CD14-positive monocyte (primary cell): ENCODE data around the gene DCDC2. TPM values are rescaled to one million over a fixed set of nuclear protein-coding genes. Genes with fewer than 3 reads are reported as not detected.

Experiments used
- DNase-seq, 3 donors: peaks; one replicate each; pipeline ENCODE4 v3.0.0-alpha.2; 2011 to 2022
- H2AFZ ChIP-seq: 2 replicates; pipeline ENCODE4 v1.6.0; 2012; ENCODE audit warnings: mild to moderate bottlenecking, low read depth, low read length, inconsistent platforms; ENCODE audit not compliant: insufficient read depth, poor library complexity, severe bottlenecking
- H3K27ac ChIP-seq, 2 donors: 1 replicate in 1 of 2; 2 replicates in 1 of 2; pipeline ENCODE4 v1.5.1; 2012 to 2013; ENCODE audit warnings: low read length in 2 of 2, control low read depth in 1 of 2, inconsistent platforms in 1 of 2, low read depth in 1 of 2, mild to moderate bottlenecking in 1 of 2
- H3K27me3 ChIP-seq, 2 donors: one replicate each; pipeline versions ENCODE4 v1.6.0 to v1.6.1; 2011 to 2013; ENCODE audit warnings: low read length in 2 of 2; ENCODE audit not compliant: control insufficient read depth in 2 of 2, insufficient read depth in 2 of 2
- H3K36me3 ChIP-seq, 2 donors: replicated peaks in 1 of 2; 1 replicate in 1 of 2; 2 replicates in 1 of 2; pipeline versions ENCODE4 v1.5.1 to v1.6.1; 2012 to 2013; ENCODE audit warnings: low read length in 2 of 2, control low read depth in 1 of 2, inconsistent platforms in 1 of 2, mild to moderate bottlenecking in 1 of 2; ENCODE audit not compliant: insufficient read depth in 2 of 2, control insufficient read depth in 1 of 2
- H3K4me1 ChIP-seq, 2 donors: 1 replicate in 1 of 2; 2 replicates in 1 of 2; pipeline versions ENCODE4 v1.5.1 to v1.6.1; 2012 to 2013; ENCODE audit warnings: low read length in 2 of 2, control low read depth in 1 of 2, inconsistent platforms in 1 of 2, mild to moderate bottlenecking in 1 of 2, moderate library complexity in 1 of 2; ENCODE audit not compliant: insufficient read depth in 2 of 2, control insufficient read depth in 1 of 2
- H3K4me2 ChIP-seq: replicated peaks from 2 replicates; pipeline ENCODE3; 2012; ENCODE audit warnings: low read length, moderate library complexity, mild to moderate bottlenecking; ENCODE audit not compliant: poor library complexity, severe bottlenecking; ENCODE audit errors: extremely low read depth
- H3K4me3 ChIP-seq, 3 experiments: fragments of 200-600 bp in 1 of 3; sonication (generic) in 1 of 3; replicated peaks in 1 of 3; 1 replicate in 2 of 3; 2 replicates in 1 of 3; pipeline ENCODE4 v1.5.1; 2011 to 2013; ENCODE audit warnings: low read length in 3 of 3, mild to moderate bottlenecking in 3 of 3, control low read depth in 2 of 3, low read depth in 2 of 3, inconsistent platforms in 1 of 3, moderate library complexity in 1 of 3
- H3K79me2 ChIP-seq: 2 replicates; pipeline ENCODE4 v1.6.0; 2012; ENCODE audit warnings: mild to moderate bottlenecking, control low read depth, inconsistent platforms, low read length, moderate library complexity; ENCODE audit not compliant: insufficient read depth
- H3K9ac ChIP-seq: 2 replicates; pipeline ENCODE4 v1.6.0; 2017; ENCODE audit warnings: low read length, mild to moderate bottlenecking; ENCODE audit not compliant: insufficient read depth, poor library complexity, severe bottlenecking
- H3K9me3 ChIP-seq, 2 donors: replicated peaks in 1 of 2; 1 replicate in 1 of 2; 2 replicates in 1 of 2; pipeline versions ENCODE4 v1.5.1 to v1.6.1; 2012 to 2013; ENCODE audit warnings: low read length in 2 of 2, control low read depth in 1 of 2; ENCODE audit not compliant: control insufficient read depth in 1 of 2, insufficient read depth in 1 of 2
- H4K20me1 ChIP-seq: 2 replicates; pipeline ENCODE4 v1.6.0; 2012; ENCODE audit warnings: mild to moderate bottlenecking, low read length, control low read depth, moderate library complexity; ENCODE audit not compliant: insufficient read depth
- H3K27ac Mint-ChIP-seq, 7 donors: one replicate each; pipeline ENCODE4 v1.8.0; 2020; ENCODE audit warnings: mild to moderate bottlenecking in 7 of 7, mixed read lengths in 7 of 7, moderate library complexity in 6 of 7, inconsistent platforms in 2 of 7
- H3K27me3 Mint-ChIP-seq, 3 donors: one replicate each; pipeline ENCODE4 v1.8.0; 2021 to 2022; ENCODE audit warnings: low read depth in 3 of 3, mild to moderate bottlenecking in 3 of 3, mixed read lengths in 3 of 3, moderate library complexity in 3 of 3, inconsistent platforms in 1 of 3
- H3K36me3 Mint-ChIP-seq, 2 donors: one replicate each; pipeline ENCODE4 v1.8.0; 2020; ENCODE audit warnings: mixed read lengths in 2 of 2, inconsistent platforms in 1 of 2, mild to moderate bottlenecking in 1 of 2
- H3K4me1 Mint-ChIP-seq: one replicate; pipeline ENCODE4 v1.8.0; 2020; ENCODE audit warnings: mild to moderate bottlenecking, mixed read lengths
- H3K4me3 Mint-ChIP-seq, 2 donors: one replicate each; pipeline ENCODE4 v1.8.0; 2020; ENCODE audit warnings: mild to moderate bottlenecking in 2 of 2, mixed read lengths in 2 of 2, moderate library complexity in 1 of 2
- H3K9me3 Mint-ChIP-seq, 7 donors: one replicate each; pipeline ENCODE4 v1.8.0; 2020 to 2022; ENCODE audit warnings: mixed read lengths in 7 of 7, mild to moderate bottlenecking in 6 of 7, moderate library complexity in 6 of 7, inconsistent platforms in 2 of 7
- CTCF ChIP-seq: fragments of 200-600 bp; IDR thresholded peaks from one replicate; pipeline ENCODE4 v1.8.0; 2022; ENCODE audit warnings: antibody characterized with exemption, mild to moderate bottlenecking
- WGBS: methylation state at CpG from one replicate; pipeline ENCODE4 v1.1.5; 2013; ENCODE audit warnings: missing lambda C conversion rate; ENCODE audit not compliant: insufficient coverage; 5-methylcytosine and 5-hydroxymethylcytosine counted together
- intact Hi-C, 2 donors: fragments of 100-400 bp; cut with micrococcal nuclease; formaldehyde crosslinking; loops; one replicate each; pipeline versions ENCODE4 v1.15.0 to v1.15.1; 2023
- polyA plus RNA-seq, 3 donors: library from polyadenylated mRNA; depleted of rRNA in 1 of 3; unstranded in 2 of 3; stranded (reverse) in 1 of 3; fragments of 300-500 nt in 2 of 3; fragments of >200 nt in 1 of 3; fragmentation: Illumina TruSeq in 2 of 3; gene quantifications; 1 replicate in 2 of 3; 2 replicates in 1 of 3; pipeline ENCODE4 v1.2.3, GENCODE V29; 2012 to 2021

The DCDC2 gene
- polyA plus RNA-seq, 3 donors, result not detected

DNA sequence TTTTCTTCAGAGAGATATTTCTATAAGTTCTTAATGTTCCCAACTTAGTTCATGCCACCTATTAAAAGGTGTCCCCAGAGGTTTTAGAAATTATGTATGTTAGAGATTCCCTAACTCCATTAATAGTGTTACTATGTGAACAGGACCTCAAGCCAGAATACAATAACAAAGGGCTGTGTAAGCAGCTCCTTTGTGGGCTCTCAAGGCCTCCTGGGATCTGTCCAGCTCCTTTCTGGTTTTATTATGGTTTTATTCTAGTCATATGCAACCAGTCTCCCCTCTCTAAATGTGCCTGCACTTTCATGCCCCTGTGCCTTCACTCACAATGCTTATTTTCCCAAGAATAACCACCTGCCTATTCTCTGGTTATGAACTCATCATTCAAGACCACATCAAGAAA, 209.2 kb downstream of the DCDC2 start:
- H3K27ac Mint-ChIP-seq, result no peak overlapping the region
- H3K27me3 Mint-ChIP-seq, result peaks cover 0 to 3% (median 1%) of the 10 kb centered on the region in 3 donors
- no peak for DNase-seq
- Histone ChIP-seq H3K79me2 (no peaks in the 10 kb centered on the region), H3K27me3 (no peaks in the 10 kb centered on the region), H2AFZ (no peak overlapping the region), H3K4me3 (no peak overlapping the region), H3K4me2 (no peak overlapping the region), H3K9me3 (peaks cover 0 to 4% of the 10 kb centered on the region in 2 donors), H4K20me1 (no peaks in the 10 kb centered on the region), H3K36me3 (no peaks in the 10 kb centered on the region), H3K27ac (no peak overlapping the region), H3K4me1 (no peaks in the 10 kb centered on the region), H3K9ac (no peak overlapping the region)
- H3K4me3 Mint-ChIP-seq, result no peak overlapping the region
- H3K9me3 Mint-ChIP-seq, result peaks cover 0 to 7% (median 4%) of the 10 kb centered on the region in 7 donors
- no peaks in the 10 kb centered on the region for H3K4me1 Mint-ChIP-seq
- TF ChIP-seq CTCF, result no peak
- intact Hi-C loops, result no loop called here
- no peaks in the 10 kb centered on the region for H3K36me3 Mint-ChIP-seq

GRCh38 chr6:24148154-24148570, 209.7 kb downstream of the DCDC2 start:
- Histone ChIP-seq H3K79me2 (no peaks in the 10 kb centered on the region), H3K4me1 (no peaks in the 10 kb centered on the region), H3K27me3 (no peaks in the 10 kb centered on the region), H3K9ac (no peak overlapping the region), H3K4me2 (no peak overlapping the region), H3K36me3 (no peaks in the 10 kb centered on the region), H3K27ac (no peak overlapping the region), H2AFZ (no peak overlapping the region), H3K4me3 (no peak overlapping the region), H3K9me3 (peaks cover 0 to 4% of the 10 kb centered on the region in 2 donors), H4K20me1 (no peaks in the 10 kb centered on the region)
- H3K36me3 Mint-ChIP-seq, result no peaks in the 10 kb centered on the region
- intact Hi-C loops, result no loop called here
- H3K4me1 Mint-ChIP-seq, result no peaks in the 10 kb centered on the region
- H3K27me3 Mint-ChIP-seq, result peaks cover 0 to 3% (median 1%) of the 10 kb centered on the region in 3 donors
- H3K9me3 Mint-ChIP-seq, result peaks cover 0 to 7% (median 4%) of the 10 kb centered on the region in 7 donors
- H3K4me3 Mint-ChIP-seq, result no peak overlapping the region
- no CpG with 5 or more reads among the region's 3 CpGs for WGBS
- TF ChIP-seq CTCF, result no peak
- no peak overlapping the region for H3K27ac Mint-ChIP-seq
- DNase-seq, result no peak
